H1 (cell line): ENCODE measurements around the gene LYSMD3.

Source experiments
- ATF3 ChIP-seq: IDR thresholded peaks from 2 replicates; pipeline ENCODE4 v1.6.1; 2011; ENCODE audit warnings: low read depth, mild to moderate bottlenecking, low read length; ENCODE audit not compliant: insufficient read depth
- CBX5 ChIP-seq: fragments of 300-800, 300-1000 bp; sonication (generic); IDR thresholded peaks from 2 replicates; pipeline ENCODE4 v1.7.1; 2016; ENCODE audit warnings: antibody characterized with exemption, low read length, low read depth
- CREB1 ChIP-seq: IDR thresholded peaks from 2 replicates; pipeline ENCODE4 v1.6.1; 2012; ENCODE audit warnings: inconsistent platforms
- CTCF ChIP-seq, 3 experiments: IDR thresholded peaks; 1 replicate in 2 of 3; 2 replicates in 1 of 3; pipeline versions ENCODE4 v1.5.1 to v1.6.1; 2011; ENCODE audit warnings: low read length in 3 of 3, mild to moderate bottlenecking in 3 of 3, inconsistent platforms in 2 of 3, low read depth in 1 of 3, moderate library complexity in 1 of 3; ENCODE audit not compliant: insufficient read depth in 1 of 3; ENCODE audit errors: control extremely low read depth in 1 of 3
- EGR1 ChIP-seq: IDR thresholded peaks from 2 replicates; pipeline ENCODE4 v1.6.1; 2011; ENCODE audit warnings: low read depth, low read length, borderline replicate concordance
- EZH2 ChIP-seq: fragments of 200-600 bp; sonication (generic); IDR thresholded peaks from 2 replicates; pipeline ENCODE4 v1.7.1; 2012; ENCODE audit warnings: low read depth, mild to moderate bottlenecking, moderate library complexity, low read length, inconsistent platforms; ENCODE audit not compliant: severe bottlenecking
- JUN ChIP-seq: IDR thresholded peaks from 2 replicates; pipeline ENCODE4 v1.6.1; 2011; ENCODE audit warnings: low read depth, mild to moderate bottlenecking, improper control_type of control experiment, low read length
- POLR2A ChIP-seq, 2 experiments: IDR thresholded peaks; 1 replicate in 1 of 2; 2 replicates in 1 of 2; pipeline ENCODE4 v1.6.1; 2011; ENCODE audit warnings: low read depth in 2 of 2, low read length in 2 of 2, mild to moderate bottlenecking in 2 of 2; ENCODE audit errors: control extremely low read depth in 1 of 2
- POLR2AphosphoS5 ChIP-seq: IDR thresholded peaks from 2 replicates; pipeline ENCODE4 v1.6.1; 2011; ENCODE audit warnings: low read depth, low read length
- SP1 ChIP-seq: IDR thresholded peaks from 2 replicates; pipeline ENCODE4 v1.6.1; 2011; ENCODE audit warnings: low read depth, low read length
- SUZ12 ChIP-seq: fragments of 200-600 bp; sonication (generic); IDR thresholded peaks from 2 replicates; pipeline ENCODE4 v1.6.1; 2012; ENCODE audit warnings: mild to moderate bottlenecking, inconsistent platforms, low read length, moderate library complexity, mixed read lengths
- TCF12 ChIP-seq: IDR thresholded peaks from 2 replicates; pipeline ENCODE4 v1.6.1; 2011; ENCODE audit warnings: low read depth, mild to moderate bottlenecking, low read length

- TF ChIP-seq CTCF (IDR thresholded peaks at IDR 0.05; ENCODE audit: control extremely low read depth in 1 of 3, insufficient read depth in 1 of 3, low read depth in 1 of 3, low read length in 3 of 3) = no peak
- no peak for TF ChIP-seq TCF12
- no peak for TF ChIP-seq POLR2A (IDR thresholded peaks at IDR 0.05; ENCODE audit: control extremely low read depth in 1 of 2, low read depth in 2 of 2, low read length in 2 of 2)
- TF ChIP-seq POLR2AphosphoS5 = no peak
- no peak for TF ChIP-seq CBX5
- no peak for TF ChIP-seq SP1
- no peak for TF ChIP-seq EZH2
- no peak for TF ChIP-seq ATF3
- no peak for TF ChIP-seq JUN
- TF ChIP-seq SUZ12 = no peak
- TF ChIP-seq EGR1 = no peak
- no peak for TF ChIP-seq CREB1
These were observed 53.0 kb downstream of the LYSMD3 start for GRCh38 chr5:90476391-90476790.
